ENCODE results near the gene KRTAP5-8. TPM values are rescaled to one million over a fixed set of nuclear protein-coding genes. Genes with fewer than 3 reads are reported as not detected.
"Not testable (repeated sequence)": the region's sequence is repeated elsewhere in the genome, so short reads cannot be mapped to it uniquely, and the experiment has no call there.

Gene KRTAP5-8
- total RNA-seq, 1 donor from 2014 or later, result not detected

DNA sequence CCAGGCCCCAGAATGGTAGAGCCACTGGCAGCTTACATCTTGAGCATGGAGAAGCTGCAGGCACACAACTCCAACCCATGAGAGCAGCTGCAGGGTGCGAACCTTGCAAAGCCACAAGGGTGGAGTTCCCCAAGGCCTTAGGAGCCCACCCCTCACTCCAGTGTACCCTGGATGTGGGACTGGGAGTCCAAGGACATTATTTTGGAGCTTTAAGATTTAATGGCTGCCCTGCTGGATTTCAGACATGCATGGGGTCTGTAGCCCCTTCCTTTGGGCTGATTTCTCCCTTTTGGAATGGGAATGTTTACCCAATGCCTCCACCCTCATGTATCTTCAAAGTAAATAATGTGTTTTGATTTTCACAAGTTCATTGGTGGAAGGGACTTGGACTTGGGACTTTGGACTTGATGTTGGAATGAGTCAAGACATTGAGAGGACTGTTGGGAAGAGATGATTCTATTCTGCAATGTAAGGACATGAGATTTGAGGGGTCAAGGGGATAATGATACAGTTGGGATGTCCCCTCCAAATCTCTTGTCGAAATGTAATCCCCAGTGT is 11.8 kb upstream of the KRTAP5-8 start:
- TF ChIP-seq, protein P1, sequence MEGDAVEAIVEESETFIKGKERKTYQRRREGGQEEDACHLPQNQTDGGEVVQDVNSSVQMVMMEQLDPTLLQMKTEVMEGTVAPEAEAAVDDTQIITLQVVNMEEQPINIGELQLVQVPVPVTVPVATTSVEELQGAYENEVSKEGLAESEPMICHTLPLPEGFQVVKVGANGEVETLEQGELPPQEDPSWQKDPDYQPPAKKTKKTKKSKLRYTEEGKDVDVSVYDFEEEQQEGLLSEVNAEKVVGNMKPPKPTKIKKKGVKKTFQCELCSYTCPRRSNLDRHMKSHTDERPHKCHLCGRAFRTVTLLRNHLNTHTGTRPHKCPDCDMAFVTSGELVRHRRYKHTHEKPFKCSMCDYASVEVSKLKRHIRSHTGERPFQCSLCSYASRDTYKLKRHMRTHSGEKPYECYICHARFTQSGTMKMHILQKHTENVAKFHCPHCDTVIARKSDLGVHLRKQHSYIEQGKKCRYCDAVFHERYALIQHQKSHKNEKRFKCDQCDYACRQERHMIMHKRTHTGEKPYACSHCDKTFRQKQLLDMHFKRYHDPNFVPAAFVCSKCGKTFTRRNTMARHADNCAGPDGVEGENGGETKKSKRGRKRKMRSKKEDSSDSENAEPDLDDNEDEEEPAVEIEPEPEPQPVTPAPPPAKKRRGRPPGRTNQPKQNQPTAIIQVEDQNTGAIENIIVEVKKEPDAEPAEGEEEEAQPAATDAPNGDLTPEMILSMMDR (IDR thresholded peaks at IDR 0.05), result no peak
- no peaks in the 10 kb centered on the region for H3K4me1 Mint-ChIP-seq (ENCODE audit: unreplicated experiment)
- H3K27ac Mint-ChIP-seq (ENCODE audit: unreplicated experiment), result no peak overlapping the region
- no peaks in the 10 kb centered on the region for H3K36me3 Mint-ChIP-seq (ENCODE audit: unreplicated experiment)
- H3K4me3 Mint-ChIP-seq (ENCODE audit: unreplicated experiment), result no peak overlapping the region
- peak; percentile 57 for DNase-seq (ENCODE audit: extremely low spot score, unreplicated experiment)
- no peaks in the 10 kb centered on the region for H3K9me3 Mint-ChIP-seq (ENCODE audit: unreplicated experiment)
- H3K27me3 Mint-ChIP-seq (ENCODE audit: unreplicated experiment), result peaks cover 3% of the 10 kb centered on the region

DNA sequence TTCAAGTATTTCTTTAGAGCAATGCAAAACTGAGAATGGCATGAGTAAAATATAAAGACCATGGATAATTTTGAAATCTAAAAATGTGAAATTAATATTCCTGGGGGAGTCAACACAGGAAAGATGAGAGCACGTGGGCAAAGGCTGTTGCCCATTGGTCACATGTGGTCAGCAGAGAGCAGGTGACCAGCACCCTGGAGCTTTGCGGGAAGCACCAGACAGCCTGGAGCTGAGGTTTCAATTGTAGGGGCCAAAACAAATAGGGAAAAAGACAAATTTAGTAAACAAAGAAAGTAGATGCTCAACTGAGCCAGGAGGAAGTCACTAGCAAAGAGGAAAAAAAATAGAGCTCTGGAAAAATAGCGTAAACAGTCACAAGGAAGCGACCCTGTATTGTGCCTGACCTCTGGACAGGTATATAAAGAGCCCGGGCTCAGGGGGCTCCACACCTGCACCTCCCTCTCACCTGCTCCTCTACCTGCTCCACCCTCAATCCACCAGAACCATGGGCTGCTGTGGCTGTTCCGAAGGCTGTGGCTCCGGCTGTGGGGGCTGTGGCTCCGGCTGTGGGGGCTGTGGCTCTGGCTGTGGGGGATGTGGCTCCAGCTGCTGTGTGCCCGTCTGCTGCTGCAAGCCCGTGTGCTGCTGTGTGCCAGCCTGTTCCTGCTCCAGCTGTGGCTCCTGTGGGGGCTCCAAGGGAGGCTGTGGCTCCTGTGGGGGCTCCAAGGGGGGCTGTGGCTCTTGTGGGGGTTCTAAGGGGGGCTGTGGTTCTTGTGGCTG is 10.8 kb upstream of the KRTAP5-8 start, which contains the start of gene KRTAP5-7:
Gene KRTAP5-7 (plus strand): TSS at position 472 of the 780 bp plus-strand sequence. CDS start 34 bp downstream, at position 506.
- H3K9me3 Mint-ChIP-seq (ENCODE audit: unreplicated experiment); H3K27ac Mint-ChIP-seq (ENCODE audit: unreplicated experiment): not testable (repeated sequence)

DNA sequence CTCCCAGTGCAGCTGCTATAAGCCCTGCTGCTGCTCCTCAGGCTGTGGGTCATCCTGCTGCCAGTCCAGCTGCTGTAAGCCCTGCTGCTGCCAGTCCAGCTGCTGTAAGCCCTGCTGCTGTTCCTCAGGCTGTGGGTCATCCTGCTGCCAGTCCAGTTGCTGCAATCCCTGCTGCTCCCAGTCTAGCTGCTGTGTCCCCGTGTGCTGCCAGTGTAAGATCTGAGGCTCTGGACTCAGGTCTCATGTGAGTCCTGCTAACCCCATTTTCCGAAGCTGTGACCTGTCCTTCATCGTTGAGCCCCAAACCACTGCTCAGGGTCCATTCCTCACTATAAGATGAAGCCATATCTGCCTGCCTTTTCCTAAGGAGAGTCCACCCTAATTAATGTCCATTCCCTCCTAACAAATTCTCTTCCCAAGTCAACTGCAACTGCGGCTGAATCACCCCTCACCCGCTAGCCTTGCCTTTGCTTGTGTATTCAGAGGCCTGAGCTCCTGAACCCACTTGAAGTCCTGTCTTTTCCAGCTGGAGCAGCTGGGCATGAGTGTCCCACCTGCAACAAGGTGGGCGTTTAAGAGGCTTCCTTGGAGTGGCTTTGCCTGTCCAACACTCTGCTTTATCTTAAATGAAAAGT is 10.1 kb upstream of the KRTAP5-8 start:
- H3K27me3 Mint-ChIP-seq (ENCODE audit: unreplicated experiment), result peaks cover 3% of the 10 kb centered on the region
- no peaks in the 10 kb centered on the region for H3K36me3 Mint-ChIP-seq (ENCODE audit: unreplicated experiment)
- no peak overlapping the region for H3K27ac Mint-ChIP-seq (ENCODE audit: unreplicated experiment)
- TF ChIP-seq, protein P1 (IDR thresholded peaks at IDR 0.05), result no peak
- no peaks in the 10 kb centered on the region for H3K9me3 Mint-ChIP-seq (ENCODE audit: unreplicated experiment)
- H3K4me1 Mint-ChIP-seq (ENCODE audit: unreplicated experiment), result no peaks in the 10 kb centered on the region
- DNase-seq (ENCODE audit: extremely low spot score, unreplicated experiment), result peak; percentile 70
- no peak overlapping the region for H3K4me3 Mint-ChIP-seq (ENCODE audit: unreplicated experiment)

More for the DNA sequence above, 10.8 kb upstream of the KRTAP5-8 start, which contains the start of gene KRTAP5-7:
- H3K4me3 Mint-ChIP-seq (ENCODE audit: unreplicated experiment); H3K27me3 Mint-ChIP-seq (ENCODE audit: unreplicated experiment); H3K36me3 Mint-ChIP-seq (ENCODE audit: unreplicated experiment); H3K4me1 Mint-ChIP-seq (ENCODE audit: unreplicated experiment): not testable (repeated sequence)
- peak; percentile 60 for DNase-seq (ENCODE audit: extremely low spot score, unreplicated experiment)

DNA sequence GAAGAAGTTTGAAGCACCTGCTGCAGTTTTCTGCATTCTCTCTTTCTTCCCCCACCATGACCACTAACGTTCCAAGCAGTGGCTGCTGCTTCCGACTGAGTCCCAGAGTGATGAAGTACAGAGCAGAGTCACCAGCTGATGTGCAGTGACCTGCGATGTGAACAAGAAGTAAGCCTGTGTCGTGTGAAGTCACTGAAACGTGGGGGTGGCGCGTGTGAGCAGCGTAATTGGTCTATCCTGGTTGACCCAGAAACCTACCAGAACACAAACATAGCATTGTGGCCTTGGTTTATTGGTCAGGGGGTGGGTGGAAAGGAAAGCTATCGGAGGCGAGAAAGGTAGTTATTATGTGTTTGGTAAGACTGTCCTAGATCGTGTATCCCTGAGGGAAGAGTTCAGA is 7.2 kb upstream of the KRTAP5-8 start:
- no peak overlapping the region for H3K4me3 Mint-ChIP-seq (ENCODE audit: unreplicated experiment)
- H3K27ac Mint-ChIP-seq (ENCODE audit: unreplicated experiment), result no peak overlapping the region
- H3K27me3 Mint-ChIP-seq (ENCODE audit: unreplicated experiment), result peaks cover 3% of the 10 kb centered on the region
- H3K4me1 Mint-ChIP-seq (ENCODE audit: unreplicated experiment), result no peaks in the 10 kb centered on the region
- H3K36me3 Mint-ChIP-seq (ENCODE audit: unreplicated experiment), result no peaks in the 10 kb centered on the region
- TF ChIP-seq, protein P1 (IDR thresholded peaks at IDR 0.05), result no peak
- peak; percentile 53 for DNase-seq (ENCODE audit: extremely low spot score, unreplicated experiment)
- H3K9me3 Mint-ChIP-seq (ENCODE audit: unreplicated experiment), result no peaks in the 10 kb centered on the region

DNA sequence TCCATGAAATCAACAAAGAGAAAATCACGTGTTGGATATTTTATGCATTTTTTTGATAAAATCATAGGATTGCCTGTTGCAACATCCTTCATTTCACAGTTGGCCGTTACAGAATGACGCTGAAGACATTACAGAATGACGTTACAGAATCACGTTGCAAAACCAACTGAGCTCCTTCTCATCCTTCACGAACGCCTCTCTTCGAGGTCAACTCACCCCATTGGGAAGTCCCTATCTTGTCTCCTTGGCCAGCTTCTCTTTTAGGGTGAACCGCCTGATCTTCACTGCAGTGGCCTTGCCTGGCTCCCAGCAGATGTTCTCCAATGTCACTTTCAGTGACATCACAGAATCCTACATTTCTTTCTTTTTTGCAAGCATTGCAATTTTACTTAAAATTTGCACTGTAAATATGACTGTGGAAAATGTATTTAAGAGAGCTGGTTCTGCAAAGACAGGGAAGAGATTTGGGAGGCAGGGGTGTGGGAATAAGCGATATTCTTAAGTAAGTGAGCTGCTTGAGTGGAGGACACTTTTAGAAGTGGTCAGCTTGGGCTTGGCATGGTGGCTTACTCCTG is 5.7 kb upstream of the KRTAP5-8 start:
- DNase-seq (ENCODE audit: extremely low spot score, unreplicated experiment), result peak; percentile 34
- no peaks in the 10 kb centered on the region for H3K27me3 Mint-ChIP-seq (ENCODE audit: unreplicated experiment)
- H3K9me3 Mint-ChIP-seq (ENCODE audit: unreplicated experiment), result no peaks in the 10 kb centered on the region
- no peak overlapping the region for H3K4me3 Mint-ChIP-seq (ENCODE audit: unreplicated experiment)
- no peak overlapping the region for H3K27ac Mint-ChIP-seq (ENCODE audit: unreplicated experiment)
- no peaks in the 10 kb centered on the region for H3K4me1 Mint-ChIP-seq (ENCODE audit: unreplicated experiment)
- TF ChIP-seq, protein P1 (IDR thresholded peaks at IDR 0.05), result no peak
- H3K36me3 Mint-ChIP-seq (ENCODE audit: unreplicated experiment), result no peaks in the 10 kb centered on the region

DNA sequence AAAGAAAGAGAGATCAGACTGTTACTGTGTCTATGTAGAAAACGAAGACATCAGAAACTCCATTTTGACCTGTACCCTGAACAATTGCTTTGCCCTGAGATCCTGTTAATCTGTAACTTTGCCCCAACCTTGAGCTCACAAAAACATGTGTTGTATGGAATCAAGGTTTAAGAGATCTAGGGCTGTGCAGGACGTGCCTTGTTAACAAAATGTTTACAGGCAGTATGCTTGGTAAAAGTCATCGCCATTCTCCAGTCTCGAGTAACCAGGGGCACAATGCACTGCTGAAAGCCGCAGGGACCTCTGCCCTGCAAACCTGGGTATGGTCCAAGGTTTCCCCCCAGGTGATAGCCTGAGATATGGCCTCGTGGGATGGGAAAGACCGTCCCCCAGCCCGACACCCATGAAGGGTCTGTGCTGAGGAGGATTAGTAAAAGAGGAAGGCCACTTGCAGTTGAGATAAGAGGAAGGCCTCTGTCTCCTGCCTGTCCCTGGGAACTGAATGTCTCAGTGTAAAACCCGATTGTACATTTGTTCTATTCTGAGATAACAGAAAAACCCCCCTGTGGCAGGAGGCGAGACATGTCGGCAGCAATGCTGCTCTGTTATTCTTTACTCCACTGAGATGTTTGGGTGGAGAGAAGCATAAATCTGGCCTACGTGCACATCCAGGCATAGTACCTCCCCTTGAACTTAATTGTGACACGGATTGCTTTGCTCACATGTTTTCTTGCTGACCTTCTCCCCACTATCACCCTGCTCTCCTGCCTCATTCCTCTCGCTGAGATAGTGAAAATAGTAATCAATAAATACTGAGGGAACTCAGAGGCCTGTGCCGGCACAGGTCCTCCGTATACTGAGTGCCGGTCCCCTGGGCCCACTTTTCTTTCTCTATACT is 2.9 kb upstream of the KRTAP5-8 start:
- H3K9me3 Mint-ChIP-seq (ENCODE audit: unreplicated experiment); H3K36me3 Mint-ChIP-seq (ENCODE audit: unreplicated experiment); H3K4me1 Mint-ChIP-seq (ENCODE audit: unreplicated experiment); H3K27me3 Mint-ChIP-seq (ENCODE audit: unreplicated experiment); H3K4me3 Mint-ChIP-seq (ENCODE audit: unreplicated experiment); H3K27ac Mint-ChIP-seq (ENCODE audit: unreplicated experiment): not testable (repeated sequence)
- DNase-seq (ENCODE audit: extremely low spot score, unreplicated experiment), result peak; percentile 66

All from osteocyte (in vitro differentiated cells).